Pancreas (tissue), 10 donors: ENCODE results near the gene ADO. TPM values are rescaled to one million over a fixed set of nuclear protein-coding genes. Genes with fewer than 3 reads are reported as not detected.

Experiments used
- ATAC-seq, 4 donors: fragments of 200-7000 bp; cut with Tn5 transposase; one replicate each; pipeline versions ENCODE4 v1.8.0 to v1.9.1; 2020; ENCODE audit warnings: mild to moderate bottlenecking in 4 of 4, moderate library complexity in 4 of 4
- DNase-seq, 6 donors: peaks; one replicate each; pipeline ENCODE4 v3.0.0-alpha.2; 2020
- FAIRE-seq: peaks from 2 replicates; lab custom pipeline; 2012; peaks lifted over from hg19 to GRCh38; lab: Jason Lieb, UNC
- H3K27ac ChIP-seq, 4 donors: fragments of 200-600 bp; sonication (generic); 1 replicate in 3 of 4; 2 replicates in 1 of 4; pipeline versions ENCODE4 v1.5.0 to v1.8.0; 2020
- H3K27me3 ChIP-seq, 4 donors: fragments of 200-600 bp; one replicate each; pipeline ENCODE4 v1.8.0; 2021
- H3K36me3 ChIP-seq, 3 donors: fragments of 200-600 bp; sonication (generic) in 1 of 3; one replicate each; pipeline versions ENCODE4 v1.5.0 to v1.8.0; 2020 to 2021
- H3K4me1 ChIP-seq, 3 donors: fragments of 200-600 bp; one replicate each; pipeline ENCODE4 v1.8.0; 2021
- H3K4me3 ChIP-seq, 4 donors: fragments of 200-600 bp; sonication (generic) in 2 of 4; one replicate each; pipeline versions ENCODE4 v1.5.0 to v1.8.0; 2020 to 2021
- H3K9me3 ChIP-seq, 4 donors: fragments of 200-600 bp; one replicate each; pipeline ENCODE4 v1.8.0; 2021
- CTCF ChIP-seq, 4 donors: fragments of 200-600 bp; sonication (generic) in 3 of 4; IDR thresholded peaks; one replicate each; pipeline versions ENCODE4 v1.5.0 to v1.8.0; 2021; ENCODE audit warnings: antibody characterized with exemption in 4 of 4
- WGBS, 2 donors: extraction: QIAGEN DNeasy Blood & Tissue Kit; methylation state at CpG; one replicate each; pipeline ENCODE4 v1.1.7; 2013; 5-methylcytosine and 5-hydroxymethylcytosine counted together
- intact Hi-C, 3 donors: fragments of 100-400 bp; cut with DNase I; formaldehyde crosslinking; loops; one replicate each; pipeline versions ENCODE4 v1.11.1 to v1.14.2; 2022
- polyA plus RNA-seq, 2 donors: library from polyadenylated mRNA; stranded (reverse); fragments of 200-250 nt; gene quantifications; one replicate each; pipeline ENCODE4 v1.2.3, GENCODE V29; 2013
- total RNA-seq, 6 donors: library from RNA; stranded (reverse); fragmentation: NEBNext Ultra II Directional in 4 of 6; extraction: Animal tissue kit (Norgen Biotek cat#: 25700) in 4 of 6; gene quantifications; one replicate each; pipeline versions ENCODE4 v1.2.1 to v1.2.4, GENCODE V29; 2021 to 2023
- donor health status: healthy with polysubstance abuse.
- donor health status: DM: no; HTN: no; CAD: no; lungs with moderate emphysema.
- donor health status: DM: no; HTN: no; CAD: no.
- donor health status: control.
- donor health status: control.
- donor health status: Bipolar disorder and iron deficiency.
- donor health status: DM: yes; HTN: yes; CAD: no.
- donor health status: DM: no; HTN: no; CAD: no.
- donor health status: DM: no; HTN: no; CAD: no.
- donor health status: DM: yes; HTN: yes; CAD: no.

The ADO gene
- total RNA-seq (1 to 10 TPM; 3.7 to 9.6 (median 5.7) TPM), polyA plus RNA-seq (1 to 10 TPM; 2.4 to 5.5 TPM)

GRCh38 chr10:62804356-62805230 is at the start of gene ADO:
ADO (plus strand) TSS chr10:62804720; CDS start chr10:62805060, 340 bp downstream.
- no peak for TF ChIP-seq CTCF (IDR thresholded peaks at IDR 0.05)
- intact Hi-C loops = no loop called here
- no peak for FAIRE-seq

GRCh38 chr10:62754963-62755362 is 49.6 kb upstream of the ADO start:
- WGBS, 2 donors = 70 to 90% methylated on average over 1 of the region's 1 CpG
- H3K36me3 ChIP-seq = no peaks in the 10 kb centered on the region
- FAIRE-seq (no peak), DNase-seq (no peak), ATAC-seq (no peak)
- H3K27ac ChIP-seq = no peak overlapping the region
- no peak overlapping the region for H3K4me3 ChIP-seq
- H3K27me3 ChIP-seq = no peaks in the 10 kb centered on the region
- TF ChIP-seq CTCF (IDR thresholded peaks at IDR 0.05) = no peak
- intact Hi-C loops = no loop called here
- no peaks in the 10 kb centered on the region for H3K4me1 ChIP-seq
- no peaks in the 10 kb centered on the region for H3K9me3 ChIP-seq

More at GRCh38 chr10:62804356-62805230, at the start of gene ADO:
- DNase-seq (peak; percentile 79 to 93 (median 82)), ATAC-seq (peak; percentile 92 to 95 (median 94))
- WGBS, 2 donors = 0% methylated on average over 79 to 87 of the region's 87 CpGs
- Histone ChIP-seq H3K27ac (peak within 1 kb of the TSS; percentile 77 to 97 (median 92)), H3K27me3 (no peaks in the 10 kb centered on the region), H3K36me3 (no peaks in the 10 kb centered on the region), H3K9me3 (no peaks in the 10 kb centered on the region), H3K4me1 (peaks cover 11 to 28% (median 17%) of the 10 kb centered on the region in 3 donors), H3K4me3 (peak within 1 kb of the TSS; percentile 74 to 95 (median 92))

GRCh38 chr10:62755662-62756653 is 48.6 kb upstream of the ADO start:
- ATAC-seq = no peak
- TF ChIP-seq CTCF (IDR thresholded peaks at IDR 0.05) = no peak
- intact Hi-C loops = no loop called here

GRCh38 chr10:62759599-62760175 is 44.8 kb upstream of the ADO start:
- no peak for TF ChIP-seq CTCF (IDR thresholded peaks at IDR 0.05)
- ATAC-seq (peak in 2 of 4 donors; percentile 51 to 67), FAIRE-seq (no peak), DNase-seq (peak in 1 of 6 donors; percentile 18)
- WGBS, 2 donors = 70 to 79% methylated on average over 5 of the region's 5 CpGs
- Histone ChIP-seq H3K36me3 (no peaks in the 10 kb centered on the region), H3K27ac (no peak overlapping the region), H3K4me3 (no peak overlapping the region), H3K9me3 (no peaks in the 10 kb centered on the region), H3K4me1 (no peaks in the 10 kb centered on the region), H3K27me3 (no peaks in the 10 kb centered on the region)
- intact Hi-C loops = no loop called here

More at GRCh38 chr10:62755662-62756653, 48.6 kb upstream of the ADO start:
- no peaks in the 10 kb centered on the region for H3K4me1 ChIP-seq
- WGBS, 2 donors = 49 to 61% methylated on average over 8 of the region's 8 CpGs
- H3K4me3 ChIP-seq = no peak overlapping the region
- FAIRE-seq (no peak), DNase-seq (no peak)
- H3K27ac ChIP-seq = no peak overlapping the region
- no peaks in the 10 kb centered on the region for H3K9me3 ChIP-seq
- H3K27me3 ChIP-seq = no peaks in the 10 kb centered on the region
- no peaks in the 10 kb centered on the region for H3K36me3 ChIP-seq
